ENCODE results near the gene LRWD1. TPM values are rescaled to one million over a fixed set of nuclear protein-coding genes. Genes with fewer than 3 reads are reported as not detected.
"Not testable (repeated sequence)": the region's sequence is repeated elsewhere in the genome, so short reads cannot be mapped to it uniquely, and the experiment has no call there.

LRWD1 gene
- polyA plus RNA-seq, 3 donors from 2014 or later: 13.5 to 22.8 (median 21.5) TPM

- not testable (repeated sequence) for H3K36me3 Mint-ChIP-seq; H3K4me3 Mint-ChIP-seq; H3K27me3 Mint-ChIP-seq (ENCODE audit: low read depth in 3 of 3); H3K27ac Mint-ChIP-seq; H3K9me3 Mint-ChIP-seq; DNase-seq; H3K4me1 Mint-ChIP-seq
Observed at GRCh38 chr7:102507410-102508088, 42.8 kb downstream of the LRWD1 start.

GRCh38 chr7:102510575-102510974, 45.8 kb downstream of the LRWD1 start:
- not testable (repeated sequence) for H3K4me3 Mint-ChIP-seq; H3K4me1 Mint-ChIP-seq; H3K27me3 Mint-ChIP-seq (ENCODE audit: low read depth in 3 of 3); H3K27ac Mint-ChIP-seq; DNase-seq; H3K9me3 Mint-ChIP-seq; H3K36me3 Mint-ChIP-seq

GRCh38 chr7:102511860-102512522, 47.2 kb downstream of the LRWD1 start:
- not testable (repeated sequence) for H3K4me3 Mint-ChIP-seq; H3K36me3 Mint-ChIP-seq; H3K27me3 Mint-ChIP-seq (ENCODE audit: low read depth in 3 of 3); H3K4me1 Mint-ChIP-seq; DNase-seq; H3K27ac Mint-ChIP-seq; H3K9me3 Mint-ChIP-seq

- not testable (repeated sequence) for H3K27ac Mint-ChIP-seq; H3K36me3 Mint-ChIP-seq; H3K27me3 Mint-ChIP-seq (ENCODE audit: low read depth in 3 of 3); H3K9me3 Mint-ChIP-seq; DNase-seq; H3K4me1 Mint-ChIP-seq
- peak overlapping the region in 2 of 5 donors; percentile 18 to 21 for H3K4me3 Mint-ChIP-seq
Observed at GRCh38 chr7:102512642-102513221, 47.9 kb downstream of the LRWD1 start.

GRCh38 chr7:102514881-102515721, 50.3 kb downstream of the LRWD1 start:
- H3K36me3 Mint-ChIP-seq; DNase-seq; H3K9me3 Mint-ChIP-seq; H3K27ac Mint-ChIP-seq; H3K4me3 Mint-ChIP-seq; H3K4me1 Mint-ChIP-seq; H3K27me3 Mint-ChIP-seq (ENCODE audit: low read depth in 3 of 3): not testable (repeated sequence)

- not testable (repeated sequence) for H3K27me3 Mint-ChIP-seq (ENCODE audit: low read depth in 3 of 3); H3K4me1 Mint-ChIP-seq; H3K9me3 Mint-ChIP-seq; DNase-seq; H3K36me3 Mint-ChIP-seq; H3K27ac Mint-ChIP-seq; H3K4me3 Mint-ChIP-seq
Observed at GRCh38 chr7:102515889-102516288, 51.1 kb downstream of the LRWD1 start.

GRCh38 chr7:102516951-102517350, 52.2 kb downstream of the LRWD1 start:
- not testable (repeated sequence) for DNase-seq; H3K27ac Mint-ChIP-seq; H3K36me3 Mint-ChIP-seq; H3K4me3 Mint-ChIP-seq; H3K9me3 Mint-ChIP-seq; H3K4me1 Mint-ChIP-seq; H3K27me3 Mint-ChIP-seq (ENCODE audit: low read depth in 3 of 3)

- not testable (repeated sequence) for H3K9me3 Mint-ChIP-seq; H3K4me1 Mint-ChIP-seq; DNase-seq; H3K27me3 Mint-ChIP-seq (ENCODE audit: low read depth in 3 of 3); H3K36me3 Mint-ChIP-seq; H3K27ac Mint-ChIP-seq
- peak within 1 kb of the TSS in 4 of 5 donors; percentile 48 to 67 (median 52) for H3K4me3 Mint-ChIP-seq
Observed at GRCh38 chr7:102517550-102518147, 52.9 kb downstream of the LRWD1 start, which contains the start of gene RASA4B. TSS of gene RASA4B (minus strand) at chr7:102517777. CDS start at chr7:102517710, 67 bp downstream.

GRCh38 chr7:102520797-102521196, 56.0 kb downstream of the LRWD1 start:
- not testable (repeated sequence) for H3K4me3 Mint-ChIP-seq; H3K27me3 Mint-ChIP-seq (ENCODE audit: low read depth in 3 of 3); H3K4me1 Mint-ChIP-seq; H3K9me3 Mint-ChIP-seq; DNase-seq; H3K27ac Mint-ChIP-seq; H3K36me3 Mint-ChIP-seq

Other genes with a start within 250 kb of the LRWD1 start
- 1 to 10 TPM in 1 of 3 donors, not detected in 2; 1.1 TPM for gene SH2B2, start 178.1 kb upstream of the LRWD1 start, polyA plus RNA-seq
- under 1 TPM in 1 of 3 donors, not detected in 2; 0.97 TPM for gene SPDYE6, start 108.5 kb upstream of the LRWD1 start, polyA plus RNA-seq
- 10 to 100 TPM; 13.2 to 20.2 (median 17.2) TPM for gene PRKRIP1, start 68.6 kb upstream of the LRWD1 start, polyA plus RNA-seq
- 100 to 1,000 TPM in 1 of 3 donors, 10 to 100 TPM in 2; 73.5 to 125 (median 80.6) TPM for gene ORAI2, start 31.4 kb upstream of the LRWD1 start, polyA plus RNA-seq
- gene ALKBH4, start 121 bp upstream of the LRWD1 start, polyA plus RNA-seq: 10 to 100 TPM; 16.2 to 25.8 (median 18.5) TPM
- gene POLR2J, start 13.9 kb downstream of the LRWD1 start, polyA plus RNA-seq: 100 to 1,000 TPM; 103 to 115 (median 115) TPM
- 1 to 10 TPM; 1.8 to 2.7 (median 2.1) TPM for gene RASA4B, start 52.8 kb downstream of the LRWD1 start, polyA plus RNA-seq
- 1 to 10 TPM in 2 of 3 donors, under 1 TPM in 1; 0.81 to 5.2 (median 2.5) TPM for gene UPK3BL2, start 78.7 kb downstream of the LRWD1 start, polyA plus RNA-seq
- gene SPDYE2, start 86.2 kb downstream of the LRWD1 start, polyA plus RNA-seq: under 1 TPM in 2 of 3 donors, not detected in 1; 0.22 to 0.86 TPM
- 10 to 100 TPM; 13.5 to 44.4 (median 29.4) TPM for gene POLR2J3, start 107.6 kb downstream of the LRWD1 start, polyA plus RNA-seq
- gene RASA4, start 151.8 kb downstream of the LRWD1 start, polyA plus RNA-seq: 1 to 10 TPM; 3.2 to 6.1 (median 5.0) TPM
- gene UPK3BL1, start 177.8 kb downstream of the LRWD1 start, polyA plus RNA-seq: 10 to 100 TPM; 15.8 to 38.2 (median 30.9) TPM
- gene SPDYE2B, start 185.3 kb downstream of the LRWD1 start, polyA plus RNA-seq: not detected
- gene POLR2J2, start 206.7 kb downstream of the LRWD1 start, polyA plus RNA-seq: 1 to 10 TPM in 2 of 3 donors, under 1 TPM in 1; 0.95 to 9.8 (median 3.7) TPM

All from immature natural killer cell (primary cell).